PC-9 (cell line): ENCODE measurements around the gene SNX11. TPM values are rescaled to one million over a fixed set of nuclear protein-coding genes. Genes with fewer than 3 reads are reported as not detected.

Experiments used
- BruUV-seq: library from RNA; stranded (reverse); fragments of 400-500 nt; replicated peaks from 2 replicates; lab custom pipeline; 2021; lab: Mats Ljungman, UMichigan
- CTCF ChIA-PET: fragments of 300-600 bp; sonication (Branson Sonifier 250); formaldehyde crosslinking; loops from one replicate; lab custom pipeline; 2022; ENCODE audit warnings: antibody characterized with exemption; lab: Charles Lee
- POLR2A ChIA-PET: fragments of 300-600 bp; sonication (Branson Sonifier 250); formaldehyde crosslinking; loops from one replicate; lab custom pipeline; 2022; ENCODE audit warnings: antibody characterized with exemption; ENCODE audit not compliant: unreplicated experiment; lab: Charles Lee
- DNase-seq, 2 experiments: peaks; one replicate each; pipeline versions ENCODE4 v3.0.0 to v3.0.0-alpha.2; 2015 to 2022; ENCODE audit warnings: mixed read lengths in 1 of 2
- H2AFZ ChIP-seq: fragments of 200-600 bp; sonication (generic); 2 replicates; pipeline ENCODE4 v1.8.1; 2017; ENCODE audit warnings: antibody characterized with exemption
- H3F3A ChIP-seq: fragments of 200-600 bp; sonication (generic); 2 replicates; pipeline ENCODE4 v1.8.1; 2017; ENCODE audit warnings: antibody characterized with exemption, mild to moderate bottlenecking, low read depth; ENCODE audit not compliant: insufficient read depth
- H3K27ac ChIP-seq: fragments of 200-600 bp; sonication (generic); 2 replicates; pipeline ENCODE4 v1.6.1; 2016; ENCODE audit warnings: mixed run types
- H3K27me3 ChIP-seq: fragments of 200-600 bp; sonication (generic); 2 replicates; pipeline ENCODE4 v1.6.1; 2016; ENCODE audit warnings: low read depth, mixed run types; ENCODE audit not compliant: insufficient read depth
- H3K36me3 ChIP-seq: fragments of 200-600 bp; sonication (generic); 2 replicates; pipeline ENCODE4 v1.6.1; 2016; ENCODE audit warnings: low read depth, mixed run types
- H3K4me1 ChIP-seq: fragments of 200-600 bp; sonication (generic); replicated peaks from 2 replicates; pipeline ENCODE4 v1.6.1; 2016; ENCODE audit warnings: mixed run types; ENCODE audit not compliant: insufficient read depth
- H3K4me2 ChIP-seq: fragments of 200-600 bp; sonication (generic); 2 replicates; pipeline ENCODE4 v1.6.1; 2017; ENCODE audit warnings: mixed run types
- H3K4me3 ChIP-seq: fragments of 200-600 bp; sonication (generic); 2 replicates; pipeline ENCODE4 v1.6.1; 2016; ENCODE audit warnings: mixed run types
- H3K79me2 ChIP-seq: fragments of 200-600 bp; sonication (generic); 2 replicates; pipeline ENCODE4 v1.6.1; 2017; ENCODE audit warnings: low read depth, mixed run types
- H3K9me2 ChIP-seq: fragments of 200-600 bp; sonication (generic); 2 replicates; pipeline ENCODE4 v1.8.1; 2017; ENCODE audit warnings: mild to moderate bottlenecking; ENCODE audit not compliant: insufficient read depth
- H3K9me3 ChIP-seq: fragments of 200-600 bp; sonication (generic); 2 replicates; pipeline ENCODE4 v1.8.1; 2016; ENCODE audit warnings: low read depth; ENCODE audit not compliant: insufficient read depth
- H4K20me1 ChIP-seq: fragments of 200-600 bp; sonication (generic); 2 replicates; pipeline ENCODE4 v1.8.1; 2017; ENCODE audit not compliant: insufficient read depth
- EZH2 ChIP-seq: fragments of 200-600 bp; sonication (generic); IDR thresholded peaks from 2 replicates; pipeline ENCODE4 v1.8.0; 2017; ENCODE audit warnings: antibody characterized with exemption, low read depth
- intact Hi-C: fragments of 100-400 bp; cut with micrococcal nuclease; formaldehyde crosslinking; loops from one replicate; pipeline ENCODE4 v1.10.0; 2022; ENCODE audit not compliant: unreplicated experiment
- total RNA-seq: library from RNA; stranded (reverse); gene quantifications from 2 replicates; pipeline ENCODE4 v1.2.3, GENCODE V29; 2021
- TF ChIP-seq, protein P1 (sequence below): fragments of 200-600 bp; sonication (generic); conservative IDR thresholded peaks from 2 replicates; pipeline ENCODE4 v1.6.1; 2017; ENCODE audit warnings: mixed run types, antibody characterized with exemption, mild to moderate bottlenecking, moderate library complexity

The SNX11 gene
- total RNA-seq, 1 experiment from 2014 or later: 16.0 TPM

GRCh38 chr17:48143629-48144028, 36.1 kb downstream of the SNX11 start:
- H4K20me1 ChIP-seq: no peaks in the 10 kb centered on the region
- no peaks in the 10 kb centered on the region for H3F3A ChIP-seq
- H2AFZ ChIP-seq: no peak overlapping the region
- intact Hi-C loops: no loop called here
- no TSS peak for BruUV-seq
- H3K36me3 ChIP-seq: no peaks in the 10 kb centered on the region
- H3K27ac ChIP-seq: no peak overlapping the region
- H3K9me3 ChIP-seq: no peaks in the 10 kb centered on the region
- H3K4me2 ChIP-seq: no peak overlapping the region
- no peaks in the 10 kb centered on the region for H3K4me1 ChIP-seq
- H3K4me3 ChIP-seq: no peak overlapping the region
- TF ChIP-seq EZH2: no peak
- TF ChIP-seq, protein P1, sequence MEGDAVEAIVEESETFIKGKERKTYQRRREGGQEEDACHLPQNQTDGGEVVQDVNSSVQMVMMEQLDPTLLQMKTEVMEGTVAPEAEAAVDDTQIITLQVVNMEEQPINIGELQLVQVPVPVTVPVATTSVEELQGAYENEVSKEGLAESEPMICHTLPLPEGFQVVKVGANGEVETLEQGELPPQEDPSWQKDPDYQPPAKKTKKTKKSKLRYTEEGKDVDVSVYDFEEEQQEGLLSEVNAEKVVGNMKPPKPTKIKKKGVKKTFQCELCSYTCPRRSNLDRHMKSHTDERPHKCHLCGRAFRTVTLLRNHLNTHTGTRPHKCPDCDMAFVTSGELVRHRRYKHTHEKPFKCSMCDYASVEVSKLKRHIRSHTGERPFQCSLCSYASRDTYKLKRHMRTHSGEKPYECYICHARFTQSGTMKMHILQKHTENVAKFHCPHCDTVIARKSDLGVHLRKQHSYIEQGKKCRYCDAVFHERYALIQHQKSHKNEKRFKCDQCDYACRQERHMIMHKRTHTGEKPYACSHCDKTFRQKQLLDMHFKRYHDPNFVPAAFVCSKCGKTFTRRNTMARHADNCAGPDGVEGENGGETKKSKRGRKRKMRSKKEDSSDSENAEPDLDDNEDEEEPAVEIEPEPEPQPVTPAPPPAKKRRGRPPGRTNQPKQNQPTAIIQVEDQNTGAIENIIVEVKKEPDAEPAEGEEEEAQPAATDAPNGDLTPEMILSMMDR: no peak
- DNase-seq: no peak
- peaks cover 33% of the 10 kb centered on the region for H3K27me3 ChIP-seq
- ChIA-PET POLR2A (no interaction called here), CTCF (no interaction called here)
- no peaks in the 10 kb centered on the region for H3K9me2 ChIP-seq
- H3K79me2 ChIP-seq: no peaks in the 10 kb centered on the region

DNA sequence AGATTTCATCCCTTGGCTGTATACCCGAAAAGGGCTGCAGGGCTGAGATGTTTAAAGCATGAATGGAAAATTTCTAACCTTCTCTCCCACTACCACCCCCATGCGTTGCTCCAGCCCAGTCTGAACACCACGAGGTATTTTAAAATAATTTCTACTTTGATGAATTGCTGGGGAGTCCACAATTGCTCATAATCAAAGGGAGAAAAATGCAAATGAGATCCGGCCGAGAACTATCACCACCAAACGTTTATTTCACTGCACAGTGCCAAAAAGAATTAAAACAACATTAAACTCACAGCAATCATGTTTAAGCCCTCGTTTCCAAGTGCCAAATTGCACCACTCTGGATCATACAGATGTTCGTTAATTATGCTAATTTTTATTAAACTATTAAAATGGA, 36.7 kb downstream of the SNX11 start:
- Histone ChIP-seq H4K20me1 (no peaks in the 10 kb centered on the region), H3K79me2 (no peaks in the 10 kb centered on the region), H3K27ac (no peak overlapping the region), H3K9me2 (no peaks in the 10 kb centered on the region), H3K4me3 (no peak overlapping the region), H3K9me3 (no peaks in the 10 kb centered on the region), H3K27me3 (peaks cover 39% of the 10 kb centered on the region), H3K4me1 (no peaks in the 10 kb centered on the region), H3K4me2 (no peak overlapping the region), H3K36me3 (no peaks in the 10 kb centered on the region), H2AFZ (no peak overlapping the region), H3F3A (no peaks in the 10 kb centered on the region)
- ChIA-PET POLR2A (no interaction called here), CTCF (no interaction called here)
- no peak for DNase-seq
- BruUV-seq: no TSS peak
- TF ChIP-seq, protein P1: no peak
- TF ChIP-seq EZH2: no peak
- intact Hi-C loops: no loop called here

GRCh38 chr17:48144976-48145798, 37.6 kb downstream of the SNX11 start:
- no peak for DNase-seq
- Histone ChIP-seq H3K4me3 (no peak overlapping the region), H4K20me1 (no peaks in the 10 kb centered on the region), H3K4me2 (no peak overlapping the region), H3K9me3 (no peaks in the 10 kb centered on the region), H2AFZ (no peak overlapping the region), H3K27me3 (peaks cover 49% of the 10 kb centered on the region), H3K27ac (no peak overlapping the region), H3K79me2 (no peaks in the 10 kb centered on the region), H3K9me2 (no peaks in the 10 kb centered on the region), H3K4me1 (no peaks in the 10 kb centered on the region), H3F3A (no peaks in the 10 kb centered on the region), H3K36me3 (no peaks in the 10 kb centered on the region)
- TF ChIP-seq, protein P1: no peak
- no peak for TF ChIP-seq EZH2
- CTCF ChIA-PET: interaction anchor here (0.6 kb wide), 1 partner anchor 659 kb away, joined by 4 read pairs; no protein-coding TSS in a partner anchor
- POLR2A ChIA-PET: no interaction called here
- BruUV-seq: no TSS peak
- intact Hi-C loops: no loop called here
